HT1080 (cell line): ENCODE data around the gene VAMP1. TPM values are rescaled to one million over a fixed set of nuclear protein-coding genes. Genes with fewer than 3 reads are reported as not detected.
"Not testable (repeated sequence)": the region's sequence is repeated elsewhere in the genome, so short reads cannot be mapped to it uniquely, and the experiment has no call there.

Experiments
- DNase-seq: peaks from one replicate; pipeline ENCODE4 v3.0.0-alpha.2; 2015; ENCODE audit warnings: low read depth
- polyA plus RNA-seq, 2 experiments: library from polyadenylated mRNA; depleted of rRNA; stranded (reverse); fragments of >200 nt; gene quantifications; 2 replicates each; pipeline ENCODE4 v1.2.3, GENCODE V29; 2015
- total RNA-seq: library from RNA; depleted of rRNA; stranded (reverse); fragments of >200 nt; shearing (Covaris generic); gene quantifications from 2 replicates; pipeline ENCODE4 v1.2.3, GENCODE V29; 2014; rRNA removed

VAMP1 gene
- 3.8 and 5.5 TPM in 2 replicates for total RNA-seq
- polyA plus RNA-seq (2015; cell fraction: cytosol; rRNA removed), result 5.8 and 6.1 TPM in 2 replicates
- 15.0 and 17.5 TPM in 2 replicates for polyA plus RNA-seq (2015; cell fraction: nucleus; rRNA removed)

DNA sequence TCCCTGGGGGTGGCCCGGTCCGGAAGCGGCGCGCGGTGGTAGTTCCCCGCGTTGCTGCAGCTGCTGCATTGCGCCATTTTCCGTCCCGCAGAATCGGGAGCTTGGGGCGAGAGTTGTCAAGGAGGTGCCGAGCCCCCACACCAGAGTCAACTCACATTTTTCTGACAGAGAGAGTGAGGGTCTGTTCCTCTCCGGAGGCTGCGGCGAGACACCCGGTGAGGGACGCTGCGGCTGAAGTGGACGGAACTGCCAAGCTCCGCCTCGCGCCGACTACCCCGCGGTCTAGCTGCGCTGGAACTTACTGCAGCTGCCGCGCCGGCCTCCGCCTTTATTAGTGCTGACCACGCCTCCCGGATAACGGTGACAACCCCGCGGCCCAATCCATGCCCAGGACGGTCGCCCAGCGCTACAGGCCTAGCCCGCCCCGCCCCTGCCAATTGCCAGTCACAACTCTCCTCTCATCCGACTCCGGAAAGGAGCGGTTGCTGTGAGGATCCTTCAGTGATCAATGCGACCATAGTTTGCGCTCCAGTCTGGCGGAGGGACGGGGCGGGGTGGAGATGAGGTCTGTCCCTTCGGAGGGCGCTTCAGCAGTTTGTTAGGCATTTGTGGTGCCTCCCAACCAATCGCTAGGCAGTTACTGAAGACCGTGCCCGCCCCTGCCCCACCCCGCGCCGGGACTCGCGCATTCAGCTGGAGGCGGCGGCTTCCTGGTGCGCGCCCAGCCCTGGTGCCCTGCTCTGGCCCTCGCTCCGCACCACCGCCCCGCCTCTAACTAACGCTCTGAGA is at the start of gene VAMP1:
Gene VAMP1, minus strand, starts transcription at position 303 of the 789 bp plus-strand sequence. Its CDS starts 146 bp downstream, at position 157.
- peak; percentile 98 for DNase-seq

GRCh38 chr12:6520186-6520585 is 49.7 kb upstream of the VAMP1 start:
- no peak for DNase-seq

- no peak for DNase-seq
These were observed 37.6 kb upstream of the VAMP1 start for GRCh38 chr12:6508087-6508486.

GRCh38 chr12:6507102-6507998 is 36.9 kb upstream of the VAMP1 start:
- no peak for DNase-seq

GRCh38 chr12:6500466-6500865 is 30.0 kb upstream of the VAMP1 start:
- DNase-seq, result no peak

- not testable (repeated sequence) for DNase-seq
These were observed 26.8 kb upstream of the VAMP1 start for GRCh38 chr12:6497291-6497690.

DNA sequence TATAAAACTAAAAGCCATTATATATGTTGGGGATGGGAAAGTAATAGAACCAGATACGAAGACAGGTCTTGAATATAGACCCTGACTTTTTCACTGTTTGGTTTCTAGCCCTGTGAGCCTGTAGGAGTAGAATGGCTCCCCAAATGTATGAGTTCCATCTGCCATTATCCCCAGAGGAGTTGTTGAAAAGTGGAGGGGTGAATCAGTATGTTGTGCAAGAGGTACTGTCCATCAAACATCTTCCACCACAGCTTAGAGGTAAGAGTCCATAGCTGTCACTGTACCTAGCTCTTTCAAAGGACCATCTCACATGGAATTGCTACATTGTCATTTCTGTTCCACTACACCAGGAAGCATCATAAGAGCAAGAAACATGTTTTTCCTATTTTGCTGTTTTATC is 24.5 kb upstream of the VAMP1 start:
- DNase-seq, result no peak

- no peak for DNase-seq
These were observed 23.8 kb upstream of the VAMP1 start for GRCh38 chr12:6494258-6494743.

DNA sequence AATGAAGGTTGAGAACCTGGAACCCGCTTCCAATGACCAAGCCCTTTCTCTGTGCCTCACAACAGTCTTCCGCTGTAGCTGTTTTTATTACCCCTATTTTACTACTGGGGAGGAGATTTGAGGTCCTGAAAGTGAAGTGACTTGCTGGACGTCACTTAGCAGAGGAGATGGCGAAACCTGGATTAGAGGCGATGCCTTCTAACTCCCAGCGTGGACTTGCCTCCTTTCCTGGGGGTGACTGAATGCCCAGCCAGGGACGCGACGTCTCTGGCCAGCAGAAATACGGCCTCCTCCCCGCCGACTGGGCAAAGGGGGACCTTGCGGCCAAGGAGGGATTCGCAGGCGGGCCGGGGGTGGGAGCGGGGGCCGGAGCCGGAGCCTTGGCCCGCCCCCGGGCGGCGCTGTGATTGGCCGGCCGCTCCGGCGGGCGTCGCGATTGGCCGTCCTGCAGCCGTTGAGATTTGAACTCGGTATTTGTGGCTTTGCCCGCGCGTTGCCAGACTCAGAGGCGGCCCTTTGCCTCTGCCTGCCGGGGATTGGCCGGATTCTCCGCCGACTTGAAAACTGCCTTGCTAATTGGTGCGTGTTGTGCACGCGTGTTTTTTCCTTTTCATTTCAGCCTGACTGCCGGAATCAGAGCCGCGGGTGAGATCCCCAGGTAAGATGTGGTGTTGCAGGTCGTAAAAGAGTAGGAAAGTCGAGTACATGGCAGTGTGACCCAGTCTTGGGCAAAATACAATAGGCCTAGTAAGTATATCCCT is 23.2 kb upstream of the VAMP1 start, which contains the start of gene NCAPD2:
Gene NCAPD2, plus strand, starts transcription at position 606 of the 761 bp plus-strand sequence. CDS start 997 bp downstream, outside the sequence.
- DNase-seq, result peak; percentile 99

- DNase-seq, result peak; percentile 94
These were observed 22.5 kb upstream of the VAMP1 start, which contains the start of gene MRPL51 for GRCh38 chr12:6492838-6493496. TSS of gene MRPL51 (minus strand) at chr12:6493262. CDS start at chr12:6493136, 126 bp downstream.

- not testable (repeated sequence) for DNase-seq
These were observed 20.2 kb upstream of the VAMP1 start for GRCh38 chr12:6490673-6491072.

DNA sequence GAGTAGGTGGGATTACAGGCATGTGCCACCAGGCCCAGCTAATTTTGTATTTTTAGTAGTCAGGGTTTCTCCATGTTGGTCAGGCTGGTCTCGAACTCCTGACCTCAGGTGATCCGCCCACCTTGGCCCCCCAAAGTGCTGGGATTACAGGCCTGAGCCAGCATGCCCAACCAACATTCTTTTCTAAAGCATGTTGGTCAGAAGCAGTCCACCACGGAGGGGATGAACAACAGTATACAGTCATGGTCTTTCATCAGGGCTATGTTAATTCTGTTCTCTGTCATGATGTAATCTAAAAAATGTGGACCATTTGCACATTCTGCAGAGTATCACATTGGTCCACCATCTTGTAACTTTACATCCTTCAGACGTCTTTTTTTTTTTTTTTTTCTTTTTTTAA is 19.0 kb upstream of the VAMP1 start:
- no peak for DNase-seq

- DNase-seq, result no peak
These were observed 17.8 kb upstream of the VAMP1 start for GRCh38 chr12:6488240-6488639.

DNA sequence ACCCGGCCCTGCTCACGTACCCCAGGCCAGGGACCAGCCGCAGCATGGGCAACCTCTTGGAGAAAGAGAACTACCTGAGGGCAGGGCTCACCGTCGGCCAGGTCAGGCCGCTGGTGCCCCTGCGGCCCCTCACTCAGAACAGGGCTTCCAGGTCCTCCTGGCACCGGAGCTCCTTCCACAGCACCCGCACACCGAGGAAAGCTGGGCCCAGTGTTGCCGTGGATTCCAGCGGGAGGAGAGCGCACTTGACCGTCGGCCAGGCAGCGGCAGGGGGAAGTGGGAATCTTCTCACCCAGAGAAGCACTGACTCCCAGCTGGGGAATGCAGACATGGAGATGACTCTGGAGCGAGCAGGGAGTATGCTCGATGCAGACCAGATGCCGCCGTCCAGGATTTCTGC is 7.9 kb upstream of the VAMP1 start:
- no peak for DNase-seq

- DNase-seq, result not testable (repeated sequence)
These were observed 7.3 kb upstream of the VAMP1 start for GRCh38 chr12:6477601-6478377.

GRCh38 chr12:6476489-6476888 is 6.0 kb upstream of the VAMP1 start:
- DNase-seq, result no peak

DNA sequence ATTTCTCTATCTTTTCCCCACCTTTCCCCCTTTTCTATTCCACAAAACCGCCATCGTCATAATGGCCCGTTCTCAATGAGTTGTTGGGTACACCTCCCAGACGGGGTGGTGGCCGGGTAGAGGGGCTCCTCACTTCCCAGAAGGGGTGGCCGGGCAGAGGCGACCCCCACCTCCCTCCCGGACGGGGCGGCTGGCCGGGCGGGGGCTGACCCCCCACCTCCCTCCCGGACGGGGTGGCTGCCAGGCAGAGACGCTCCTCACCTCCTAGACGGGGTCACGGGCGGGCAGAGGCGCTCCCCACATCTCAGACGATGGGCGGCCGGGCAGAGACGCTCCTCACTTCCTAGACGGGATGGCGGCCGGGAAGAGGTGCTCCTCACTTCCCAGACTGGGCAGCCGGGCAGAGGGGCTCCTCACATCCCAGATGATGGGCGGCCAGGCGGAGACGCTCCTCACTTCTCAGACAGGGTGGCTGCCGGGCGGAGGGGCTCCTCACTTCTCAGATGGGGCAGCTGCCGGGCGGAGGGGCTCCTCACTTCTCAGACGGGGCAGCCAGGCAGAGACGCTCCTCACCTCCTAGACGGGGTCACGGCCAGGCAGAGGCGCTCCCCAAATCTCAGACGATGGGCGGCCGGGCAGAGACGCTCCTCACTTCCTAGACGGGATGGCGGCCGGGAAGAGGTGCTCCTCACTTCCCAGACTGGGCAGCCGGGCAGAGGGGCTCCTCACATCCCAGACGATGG is 4.9 kb upstream of the VAMP1 start:
- DNase-seq, result not testable (repeated sequence)

DNA sequence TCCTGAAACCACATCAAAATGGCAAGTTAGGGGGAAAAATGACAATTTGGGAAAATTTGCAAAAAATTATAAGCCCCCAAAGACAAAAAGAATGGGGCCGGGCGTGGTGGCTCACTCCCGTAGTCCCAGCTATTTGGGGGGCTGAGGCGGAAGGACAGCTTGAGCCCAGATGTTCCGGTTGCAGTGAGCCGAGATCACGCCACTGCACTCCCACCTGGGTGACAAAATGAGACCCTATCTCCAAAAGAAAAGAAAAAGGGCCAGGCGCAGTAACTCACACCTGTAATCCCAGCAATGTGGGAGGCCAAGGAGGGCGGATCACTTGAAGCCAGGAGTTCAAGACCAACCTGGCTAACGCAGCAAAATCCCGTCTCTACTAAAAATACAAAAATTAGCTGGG is 2.0 kb upstream of the VAMP1 start:
- no peak for DNase-seq

DNA sequence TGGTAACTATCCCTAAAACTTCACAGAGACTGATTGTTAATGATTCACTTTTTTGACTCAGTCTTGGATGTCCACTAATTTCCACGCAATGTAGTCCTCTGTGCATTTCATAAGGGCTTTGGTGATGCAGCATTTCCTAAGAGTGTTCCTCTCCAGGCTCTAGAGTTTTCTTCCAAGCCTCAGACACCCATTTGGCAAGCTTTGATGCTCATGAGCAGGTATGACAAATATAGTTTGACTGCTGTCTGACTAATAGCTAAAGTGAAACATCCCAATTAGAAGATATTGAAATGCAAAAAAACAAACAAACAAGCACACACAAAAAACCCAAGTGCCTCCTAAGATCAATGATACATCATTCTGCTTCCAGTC is 1.5 kb upstream of the VAMP1 start:
- no peak for DNase-seq
